Measurements from ENCODE around the gene PDXP.

The PDXP gene

DNA sequence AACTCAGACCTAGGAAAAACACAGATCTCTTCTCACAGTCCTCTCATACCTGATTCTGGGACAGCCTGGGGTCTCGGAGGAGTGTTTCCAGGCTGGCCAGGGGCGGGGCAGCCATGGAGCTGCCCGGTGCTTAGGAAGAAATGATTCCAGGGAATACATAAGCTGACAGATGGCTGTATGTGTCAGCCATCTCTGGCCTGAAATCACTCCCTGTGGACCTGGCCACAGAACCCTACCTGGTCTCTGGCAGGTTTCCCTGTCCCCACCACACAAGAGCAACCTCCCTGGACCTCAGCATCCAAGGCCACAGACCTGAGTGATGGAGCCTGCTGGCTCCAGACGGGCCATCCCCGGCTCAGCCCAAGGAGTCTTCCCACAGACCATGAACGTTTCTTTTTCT lies 39.8 kb upstream of the PDXP start:
- Histone ChIP-seq H3K4me1 (ENCODE audit: control insufficient read depth in 5 of 5, insufficient read depth in 5 of 5, low read length in 5 of 5) (peaks cover 0 to 5% (median 4%) of the 10 kb centered on the region in 5 donors), H3K9ac (ENCODE audit: low read length in 5 of 5) (no peak overlapping the region), H3K27ac (ENCODE audit: low read depth, low read length) (no peak overlapping the region), H3K9me3 (ENCODE audit: control insufficient read depth in 5 of 5, low read length in 5 of 5) (no peaks in the 10 kb centered on the region), H3K36me3 (ENCODE audit: control insufficient read depth in 5 of 5, insufficient read depth in 5 of 5, low read length in 5 of 5) (peaks cover 0 to 81% (median 60%) of the 10 kb centered on the region in 5 donors), H3K4me3 (ENCODE audit: low read depth in 1 of 5, low read length in 5 of 5) (no peak overlapping the region), H3K27me3 (ENCODE audit: control insufficient read depth in 5 of 5, insufficient read depth in 4 of 5, low read length in 5 of 5) (no peaks in the 10 kb centered on the region)

DNA sequence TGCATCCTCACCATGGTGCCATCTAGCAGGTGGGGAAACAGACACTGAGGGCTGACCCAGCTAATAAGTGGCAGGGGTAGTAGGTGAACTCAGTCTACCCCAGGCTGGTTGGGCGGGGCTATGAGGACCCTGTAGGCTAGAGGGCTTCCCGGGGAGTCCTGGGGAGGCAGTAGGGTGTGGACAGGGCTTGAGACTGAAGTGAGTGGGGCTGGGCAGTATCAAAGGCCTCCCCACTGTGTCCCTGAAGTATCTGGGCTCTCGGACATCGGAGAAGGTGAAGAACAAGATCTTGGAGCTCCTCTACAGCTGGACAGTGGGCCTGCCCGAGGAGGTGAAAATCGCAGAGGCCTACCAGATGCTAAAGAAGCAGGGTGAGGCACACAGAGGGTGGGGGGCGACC lies 38.5 kb upstream of the PDXP start:
- no peak overlapping the region for H3K9ac ChIP-seq (ENCODE audit: low read length in 5 of 5)
- no peak overlapping the region for H3K27ac ChIP-seq (ENCODE audit: low read depth, low read length)
- no peaks in the 10 kb centered on the region for H3K9me3 ChIP-seq (ENCODE audit: control insufficient read depth in 5 of 5, low read length in 5 of 5)
- H3K4me3 ChIP-seq (ENCODE audit: low read depth in 1 of 5, low read length in 5 of 5), result no peak overlapping the region
- H3K27me3 ChIP-seq (ENCODE audit: control insufficient read depth in 5 of 5, insufficient read depth in 4 of 5, low read length in 5 of 5), result no peaks in the 10 kb centered on the region
- H3K4me1 ChIP-seq (ENCODE audit: control insufficient read depth in 5 of 5, insufficient read depth in 5 of 5, low read length in 5 of 5), result peaks cover 0 to 8% (median 4%) of the 10 kb centered on the region in 5 donors
- H3K36me3 ChIP-seq (ENCODE audit: control insufficient read depth in 5 of 5, insufficient read depth in 5 of 5, low read length in 5 of 5), result peaks cover 0 to 80% (median 59%) of the 10 kb centered on the region in 5 donors

DNA sequence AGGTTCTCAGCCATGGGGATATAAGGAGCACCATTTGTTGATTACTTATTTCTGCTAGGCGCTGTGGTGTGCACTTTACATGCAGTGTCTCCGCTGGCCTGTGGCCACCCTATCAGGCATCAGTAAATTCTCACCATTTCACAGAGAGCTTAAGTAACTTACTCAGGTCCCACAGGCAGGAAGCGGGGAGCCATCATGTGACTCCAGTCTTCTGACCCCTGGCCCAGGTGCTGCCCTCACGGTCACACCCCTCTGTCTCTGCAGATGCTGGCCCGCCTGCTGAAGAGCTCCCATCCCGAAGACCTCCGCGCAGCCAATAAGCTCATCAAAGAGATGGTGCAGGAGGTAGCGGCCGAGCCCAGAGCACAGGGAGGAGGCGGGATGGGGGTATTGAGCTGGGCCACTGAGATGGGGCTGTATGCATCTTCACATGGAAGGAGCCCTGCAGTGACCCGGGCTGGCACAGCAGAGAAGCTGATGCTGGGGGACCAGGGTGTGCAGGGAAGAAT lies 37.1 kb upstream of the PDXP start:
- peaks cover 5 to 22% (median 13%) of the 10 kb centered on the region in 5 donors for H3K4me1 ChIP-seq (ENCODE audit: control insufficient read depth in 5 of 5, insufficient read depth in 5 of 5, low read length in 5 of 5)
- no peak overlapping the region for H3K27ac ChIP-seq (ENCODE audit: low read depth, low read length)
- no peak overlapping the region for H3K4me3 ChIP-seq (ENCODE audit: low read depth in 1 of 5, low read length in 5 of 5)
- H3K36me3 ChIP-seq (ENCODE audit: control insufficient read depth in 5 of 5, insufficient read depth in 5 of 5, low read length in 5 of 5), result peaks cover 0 to 88% (median 54%) of the 10 kb centered on the region in 5 donors
- no peaks in the 10 kb centered on the region for H3K27me3 ChIP-seq (ENCODE audit: control insufficient read depth in 5 of 5, insufficient read depth in 4 of 5, low read length in 5 of 5)
- H3K9me3 ChIP-seq (ENCODE audit: control insufficient read depth in 5 of 5, low read length in 5 of 5), result no peaks in the 10 kb centered on the region
- no peak overlapping the region for H3K9ac ChIP-seq (ENCODE audit: low read length in 5 of 5)

DNA sequence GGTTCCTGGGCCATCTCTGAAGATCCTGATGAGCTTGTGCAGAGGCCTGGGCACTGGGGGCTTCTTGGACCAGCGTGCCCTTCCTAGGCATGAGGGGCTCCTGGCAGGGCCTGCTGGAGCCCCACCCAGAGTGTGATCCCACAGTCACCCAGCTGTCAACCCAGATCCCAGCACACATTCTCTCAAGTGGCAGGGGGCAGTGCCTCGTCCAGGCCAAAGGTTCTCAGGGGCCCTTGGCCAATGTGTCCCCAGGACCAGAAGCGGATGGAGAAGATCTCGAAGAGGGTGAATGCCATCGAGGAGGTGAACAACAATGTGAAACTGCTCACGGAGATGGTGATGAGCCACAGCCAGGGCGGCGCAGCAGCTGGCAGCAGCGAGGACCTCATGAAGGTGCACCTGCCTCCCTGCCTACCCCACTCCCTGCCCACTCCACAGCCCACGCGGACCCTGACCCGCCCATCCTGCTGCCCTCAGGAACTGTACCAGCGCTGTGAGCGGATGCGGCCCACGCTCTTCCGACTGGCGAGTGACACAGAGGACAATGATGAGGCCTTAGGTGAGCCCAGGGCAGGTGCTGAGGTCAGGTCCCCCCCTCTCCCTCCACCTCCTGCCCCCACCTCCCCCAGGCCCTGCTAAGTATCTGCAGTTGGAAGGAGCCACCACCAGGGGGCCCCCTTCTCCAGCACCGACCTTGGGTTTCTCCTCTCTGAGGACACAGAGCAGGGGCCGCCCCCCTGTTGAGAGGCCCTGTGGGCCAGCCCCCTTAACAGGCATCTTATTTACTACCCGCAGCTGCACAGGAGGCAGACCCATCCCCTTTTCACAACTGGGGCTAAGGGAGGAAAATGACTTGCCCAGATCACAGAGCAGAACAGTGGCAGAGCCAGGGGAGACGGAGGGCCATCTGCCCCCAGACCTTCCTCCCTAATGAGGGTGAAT lies 35.2 kb upstream of the PDXP start:
- Histone ChIP-seq H3K9ac (ENCODE audit: low read length in 5 of 5) (peak overlapping the region in 2 of 5 donors; percentile 3 to 10), H3K9me3 (ENCODE audit: control insufficient read depth in 5 of 5, low read length in 5 of 5) (no peaks in the 10 kb centered on the region), H3K27ac (ENCODE audit: low read depth, low read length) (no peak overlapping the region), H3K27me3 (ENCODE audit: control insufficient read depth in 5 of 5, insufficient read depth in 4 of 5, low read length in 5 of 5) (no peaks in the 10 kb centered on the region), H3K4me1 (ENCODE audit: control insufficient read depth in 5 of 5, insufficient read depth in 5 of 5, low read length in 5 of 5) (peaks cover 6 to 41% (median 29%) of the 10 kb centered on the region in 5 donors), H3K36me3 (ENCODE audit: control insufficient read depth in 5 of 5, insufficient read depth in 5 of 5, low read length in 5 of 5) (peaks cover 0 to 72% (median 47%) of the 10 kb centered on the region in 5 donors), H3K4me3 (ENCODE audit: low read depth in 1 of 5, low read length in 5 of 5) (no peak overlapping the region)

DNA sequence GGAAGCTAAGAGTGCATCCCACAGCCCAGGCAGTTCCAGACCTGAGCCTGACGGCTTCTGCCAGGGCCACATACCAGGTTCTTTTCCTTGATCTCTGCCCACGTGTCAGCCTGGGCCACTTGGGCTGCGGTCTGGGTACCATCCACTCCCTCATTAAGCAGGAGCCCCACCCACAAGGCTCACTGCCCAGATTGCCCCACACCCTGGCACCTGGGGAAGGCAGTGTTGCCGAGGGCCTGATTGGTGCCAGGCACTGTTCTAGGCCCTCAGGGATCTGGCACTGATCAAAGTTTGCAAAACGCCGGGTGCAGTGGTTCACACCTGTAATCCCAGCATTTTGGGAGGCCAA lies 34.5 kb upstream of the PDXP start:
- H3K9ac ChIP-seq (ENCODE audit: low read length in 5 of 5), result peak overlapping the region in 2 of 5 donors; percentile 3 to 10
- H3K27ac ChIP-seq (ENCODE audit: low read depth, low read length), result no peak overlapping the region
- H3K9me3 ChIP-seq (ENCODE audit: control insufficient read depth in 5 of 5, low read length in 5 of 5), result no peaks in the 10 kb centered on the region
- no peaks in the 10 kb centered on the region for H3K27me3 ChIP-seq (ENCODE audit: control insufficient read depth in 5 of 5, insufficient read depth in 4 of 5, low read length in 5 of 5)
- H3K36me3 ChIP-seq (ENCODE audit: control insufficient read depth in 5 of 5, insufficient read depth in 5 of 5, low read length in 5 of 5), result peaks cover 0 to 72% (median 44%) of the 10 kb centered on the region in 5 donors
- H3K4me3 ChIP-seq (ENCODE audit: low read depth in 1 of 5, low read length in 5 of 5), result no peak overlapping the region
- H3K4me1 ChIP-seq (ENCODE audit: control insufficient read depth in 5 of 5, insufficient read depth in 5 of 5, low read length in 5 of 5), result peaks cover 6 to 44% (median 29%) of the 10 kb centered on the region in 5 donors

DNA sequence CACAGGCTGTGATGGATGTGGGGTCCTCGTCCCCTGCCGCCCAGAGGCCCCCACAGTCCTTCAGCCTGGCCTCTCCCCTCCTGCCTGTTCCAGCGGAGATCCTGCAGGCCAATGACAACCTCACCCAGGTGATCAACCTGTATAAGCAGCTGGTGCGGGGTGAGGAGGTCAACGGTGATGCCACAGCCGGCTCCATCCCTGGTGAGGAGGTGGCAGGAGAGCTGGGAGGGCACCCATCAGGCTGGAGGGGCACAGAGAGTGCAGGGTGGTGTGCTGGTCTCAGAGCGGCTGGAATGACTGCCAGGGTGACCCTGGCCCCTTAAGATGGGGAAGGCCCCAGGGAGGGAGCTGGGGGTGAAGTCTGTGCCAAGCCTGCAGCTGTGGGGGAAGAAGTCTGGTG lies 33.6 kb upstream of the PDXP start:
- Histone ChIP-seq H3K9ac (ENCODE audit: low read length in 5 of 5) (peak overlapping the region in 2 of 5 donors; percentile 21 to 73), H3K4me3 (ENCODE audit: low read depth in 1 of 5, low read length in 5 of 5) (no peak overlapping the region), H3K4me1 (ENCODE audit: control insufficient read depth in 5 of 5, insufficient read depth in 5 of 5, low read length in 5 of 5) (peaks cover 6 to 44% (median 29%) of the 10 kb centered on the region in 5 donors), H3K9me3 (ENCODE audit: control insufficient read depth in 5 of 5, low read length in 5 of 5) (no peaks in the 10 kb centered on the region), H3K36me3 (ENCODE audit: control insufficient read depth in 5 of 5, insufficient read depth in 5 of 5, low read length in 5 of 5) (peaks cover 0 to 72% (median 46%) of the 10 kb centered on the region in 5 donors), H3K27me3 (ENCODE audit: control insufficient read depth in 5 of 5, insufficient read depth in 4 of 5, low read length in 5 of 5) (no peaks in the 10 kb centered on the region), H3K27ac (ENCODE audit: low read depth, low read length) (peak overlapping the region; percentile 85)

DNA sequence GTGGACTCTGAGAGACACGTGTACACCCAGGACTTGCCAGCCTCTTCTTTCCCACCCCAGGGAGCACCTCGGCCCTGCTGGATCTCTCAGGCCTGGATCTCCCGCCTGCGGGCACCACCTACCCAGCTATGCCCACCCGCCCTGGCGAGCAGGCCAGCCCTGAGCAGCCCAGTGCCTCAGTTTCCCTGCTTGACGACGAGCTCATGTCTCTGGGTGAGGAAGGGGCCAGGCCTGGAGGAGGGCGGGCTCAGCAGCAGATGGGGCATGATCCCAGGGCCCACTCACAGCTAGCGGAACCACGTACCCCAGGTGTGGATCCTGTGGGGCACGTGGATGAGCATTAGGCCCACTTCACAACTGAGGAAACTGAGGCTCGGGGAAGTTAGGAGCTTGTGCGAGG lies 32.8 kb upstream of the PDXP start:
- H3K27ac ChIP-seq (ENCODE audit: low read depth, low read length), result peak overlapping the region; percentile 85
- peak overlapping the region in 3 of 5 donors; percentile 42 to 73 (median 73) for H3K9ac ChIP-seq (ENCODE audit: low read length in 5 of 5)
- peaks cover 6 to 44% (median 29%) of the 10 kb centered on the region in 5 donors for H3K4me1 ChIP-seq (ENCODE audit: control insufficient read depth in 5 of 5, insufficient read depth in 5 of 5, low read length in 5 of 5)
- no peaks in the 10 kb centered on the region for H3K27me3 ChIP-seq (ENCODE audit: control insufficient read depth in 5 of 5, insufficient read depth in 4 of 5, low read length in 5 of 5)
- no peaks in the 10 kb centered on the region for H3K9me3 ChIP-seq (ENCODE audit: control insufficient read depth in 5 of 5, low read length in 5 of 5)
- peaks cover 0 to 72% (median 46%) of the 10 kb centered on the region in 5 donors for H3K36me3 ChIP-seq (ENCODE audit: control insufficient read depth in 5 of 5, insufficient read depth in 5 of 5, low read length in 5 of 5)
- no peak overlapping the region for H3K4me3 ChIP-seq (ENCODE audit: low read depth in 1 of 5, low read length in 5 of 5)

DNA sequence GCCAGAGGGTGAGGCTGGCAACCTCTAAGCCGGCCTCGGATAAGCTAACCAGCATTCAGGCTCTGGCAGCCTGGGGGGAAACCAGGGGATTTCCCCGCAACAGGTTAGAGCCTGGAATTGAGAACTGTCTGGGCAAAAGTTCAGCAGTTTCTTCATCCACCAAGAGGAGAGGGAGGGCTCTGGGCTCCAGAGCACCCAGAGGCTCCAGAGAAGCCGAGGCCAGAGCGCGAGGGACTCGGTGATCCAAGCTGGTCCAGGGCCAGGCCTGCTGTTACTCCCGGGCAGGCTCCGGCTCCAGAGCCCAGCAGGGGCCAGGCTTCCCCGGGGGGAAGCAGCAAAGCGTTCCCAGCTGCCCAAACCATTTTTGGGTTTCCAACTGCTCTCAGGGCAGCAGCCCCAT lies 32.4 kb upstream of the PDXP start:
- Histone ChIP-seq H3K27ac (ENCODE audit: low read depth, low read length) (peak overlapping the region; percentile 85), H3K4me3 (ENCODE audit: low read depth in 1 of 5, low read length in 5 of 5) (no peak overlapping the region), H3K9me3 (ENCODE audit: control insufficient read depth in 5 of 5, low read length in 5 of 5) (no peaks in the 10 kb centered on the region), H3K9ac (ENCODE audit: low read length in 5 of 5) (peak overlapping the region in 3 of 5 donors; percentile 42 to 73 (median 73)), H3K4me1 (ENCODE audit: control insufficient read depth in 5 of 5, insufficient read depth in 5 of 5, low read length in 5 of 5) (peaks cover 6 to 44% (median 29%) of the 10 kb centered on the region in 5 donors), H3K27me3 (ENCODE audit: control insufficient read depth in 5 of 5, insufficient read depth in 4 of 5, low read length in 5 of 5) (no peaks in the 10 kb centered on the region), H3K36me3 (ENCODE audit: control insufficient read depth in 5 of 5, insufficient read depth in 5 of 5, low read length in 5 of 5) (peaks cover 0 to 72% (median 47%) of the 10 kb centered on the region in 5 donors)

DNA sequence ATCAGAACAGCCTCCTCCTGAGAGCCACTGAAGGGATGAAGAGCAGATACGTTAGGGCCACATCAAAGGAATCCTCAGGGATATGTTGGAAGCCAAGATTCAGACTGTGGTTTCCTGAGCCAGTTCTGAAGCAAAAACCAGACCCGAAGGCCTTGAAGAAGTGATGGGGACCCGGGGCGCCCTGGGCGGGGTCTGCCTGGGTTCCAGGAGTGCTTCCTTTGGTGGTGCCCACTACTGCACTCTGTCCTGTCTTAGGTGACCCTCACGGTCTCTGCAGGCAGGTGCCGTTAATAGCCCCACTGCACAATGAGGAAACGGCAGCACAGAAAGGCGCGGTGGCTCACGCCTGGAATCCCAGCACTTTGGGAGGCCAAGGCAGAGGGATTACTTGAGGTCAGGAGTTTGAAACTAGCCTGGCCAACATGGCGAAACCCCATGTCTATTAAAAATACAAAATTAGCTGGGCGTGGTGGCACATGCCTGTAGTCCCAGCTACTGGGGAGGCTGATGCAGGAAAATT lies 31.9 kb upstream of the PDXP start:
- Histone ChIP-seq H3K27ac (ENCODE audit: low read depth, low read length) (peak overlapping the region; percentile 85), H3K36me3 (ENCODE audit: control insufficient read depth in 5 of 5, insufficient read depth in 5 of 5, low read length in 5 of 5) (peaks cover 0 to 72% (median 44%) of the 10 kb centered on the region in 5 donors), H3K27me3 (ENCODE audit: control insufficient read depth in 5 of 5, insufficient read depth in 4 of 5, low read length in 5 of 5) (no peaks in the 10 kb centered on the region), H3K4me3 (ENCODE audit: low read depth in 1 of 5, low read length in 5 of 5) (no peak overlapping the region), H3K4me1 (ENCODE audit: control insufficient read depth in 5 of 5, insufficient read depth in 5 of 5, low read length in 5 of 5) (peaks cover 6 to 47% (median 32%) of the 10 kb centered on the region in 5 donors), H3K9ac (ENCODE audit: low read length in 5 of 5) (peak overlapping the region in 1 of 5 donors; percentile 73), H3K9me3 (ENCODE audit: control insufficient read depth in 5 of 5, low read length in 5 of 5) (no peaks in the 10 kb centered on the region)

DNA sequence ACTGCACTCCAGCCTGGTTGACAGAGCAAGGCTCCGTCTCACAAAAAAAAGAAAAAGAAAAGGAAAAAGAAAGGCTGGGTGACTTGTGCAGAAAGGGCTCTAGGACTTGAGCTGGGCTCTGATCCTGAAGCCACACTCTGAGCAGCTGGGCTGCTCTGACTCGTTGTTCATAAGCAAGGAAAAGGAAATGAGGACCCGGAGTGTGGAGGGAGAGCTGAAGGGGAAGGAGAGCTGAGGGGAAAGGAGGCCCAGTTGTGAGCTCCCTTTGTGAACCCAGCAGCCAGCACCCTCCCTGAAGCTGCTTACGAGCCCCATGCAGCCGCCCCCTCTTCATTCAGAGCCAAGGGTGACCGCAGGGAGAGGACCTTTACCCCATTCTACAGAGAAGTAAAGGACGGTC lies 31.4 kb upstream of the PDXP start:
- Histone ChIP-seq H3K9me3 (ENCODE audit: control insufficient read depth in 5 of 5, low read length in 5 of 5) (no peaks in the 10 kb centered on the region), H3K27me3 (ENCODE audit: control insufficient read depth in 5 of 5, insufficient read depth in 4 of 5, low read length in 5 of 5) (no peaks in the 10 kb centered on the region), H3K4me1 (ENCODE audit: control insufficient read depth in 5 of 5, insufficient read depth in 5 of 5, low read length in 5 of 5) (peaks cover 6 to 49% (median 34%) of the 10 kb centered on the region in 5 donors), H3K27ac (ENCODE audit: low read depth, low read length) (peak overlapping the region; percentile 85), H3K36me3 (ENCODE audit: control insufficient read depth in 5 of 5, insufficient read depth in 5 of 5, low read length in 5 of 5) (peaks cover 0 to 75% (median 48%) of the 10 kb centered on the region in 5 donors), H3K9ac (ENCODE audit: low read length in 5 of 5) (peak overlapping the region in 2 of 5 donors; percentile 0 to 43), H3K4me3 (ENCODE audit: low read depth in 1 of 5, low read length in 5 of 5) (no peak overlapping the region)
